OCI-LY1 (cell line): ENCODE measurements around the gene RBMS3.

Source experiments
- H2AFZ ChIP-seq: fragments of 200-600 bp; sonication (generic), shearing (Covaris generic); 2 replicates; pipeline ENCODE4 v1.6.0; 2014; ENCODE audit warnings: antibody characterized with exemption, mild to moderate bottlenecking, low read length
- H3F3A ChIP-seq: fragments of 200-600 bp; sonication (generic), shearing (Covaris generic); 2 replicates; pipeline ENCODE4 v1.6.0; 2014; ENCODE audit warnings: mild to moderate bottlenecking, antibody characterized with exemption, low read length, moderate library complexity; ENCODE audit not compliant: insufficient read depth
- H3K27ac ChIP-seq: fragments of 200-600 bp; sonication (generic); 2 replicates; pipeline ENCODE4 v1.5.1; 2014; ENCODE audit warnings: low read length, mixed run types, mild to moderate bottlenecking, low read depth; ENCODE audit not compliant: poor library complexity, severe bottlenecking
- H3K27me3 ChIP-seq: fragments of 200-600 bp; sonication (generic); 2 replicates; pipeline ENCODE4 v1.6.0; 2014; ENCODE audit warnings: antibody characterized with exemption, mild to moderate bottlenecking, low read length, moderate library complexity; ENCODE audit not compliant: insufficient read depth
- H3K36me3 ChIP-seq: fragments of 200-600 bp; sonication (generic); 2 replicates; pipeline ENCODE4 v1.6.1; 2014; ENCODE audit warnings: mild to moderate bottlenecking, antibody characterized with exemption, low read length, moderate library complexity, mixed read lengths; ENCODE audit not compliant: insufficient read depth
- H3K4me1 ChIP-seq: fragments of 200-600 bp; sonication (generic); 2 replicates; pipeline ENCODE4 v1.5.1; 2014; ENCODE audit warnings: mild to moderate bottlenecking, low read length, moderate library complexity; ENCODE audit not compliant: insufficient read depth, severe bottlenecking
- H3K4me2 ChIP-seq: fragments of 200-600 bp; sonication (generic), shearing (Covaris generic); 2 replicates; pipeline ENCODE4 v1.6.1; 2014; ENCODE audit warnings: low read length
- H3K4me3 ChIP-seq: fragments of 200-600 bp; sonication (generic); 2 replicates; pipeline ENCODE4 v1.5.1; 2014; ENCODE audit warnings: low read length, low read depth, mild to moderate bottlenecking, mixed read lengths; ENCODE audit not compliant: poor library complexity, severe bottlenecking
- H3K79me2 ChIP-seq: fragments of 200-600 bp; shearing (Covaris generic); 2 replicates; pipeline ENCODE4 v1.6.1; 2016; ENCODE audit warnings: mixed run types, low read length, mixed read lengths; ENCODE audit not compliant: insufficient read depth
- H3K9ac ChIP-seq: fragments of 200-600 bp; sonication (generic), shearing (Covaris generic); 2 replicates; pipeline ENCODE4 v1.6.1; 2014; ENCODE audit warnings: mild to moderate bottlenecking, low read length, mixed read lengths
- H3K9me2 ChIP-seq: fragments of 200-600 bp; sonication (generic), shearing (Covaris generic); 2 replicates; pipeline ENCODE4 v1.6.1; 2014; ENCODE audit warnings: low read depth, mild to moderate bottlenecking, low read length, mixed read lengths
- H3K9me3 ChIP-seq: fragments of 200-600 bp; shearing (Covaris generic); 2 replicates; pipeline ENCODE4 v1.6.1; 2014; ENCODE audit warnings: low read length, mixed read lengths
- H4K20me1 ChIP-seq: fragments of 200-600 bp; sonication (generic), shearing (Covaris generic); 2 replicates; pipeline ENCODE4 v1.6.0; 2016; ENCODE audit warnings: mild to moderate bottlenecking, low read length; ENCODE audit not compliant: insufficient read depth
- EZH2 ChIP-seq: fragments of 200-600 bp; sonication (generic), shearing (Covaris generic); IDR thresholded peaks from 2 replicates; pipeline ENCODE4 v1.8.0; 2017; ENCODE audit warnings: borderline replicate concordance, mixed run types, mild to moderate bottlenecking, antibody characterized with exemption, low read length, moderate library complexity, mixed read lengths
- TF ChIP-seq, protein P1 (sequence below): fragments of 200-600 bp; sonication (generic), shearing (Covaris generic); IDR thresholded peaks from 2 replicates; pipeline ENCODE4 v1.5.1; 2017; ENCODE audit warnings: mild to moderate bottlenecking, antibody characterized with exemption, low read length, moderate library complexity, mixed read lengths

RBMS3 gene

DNA sequence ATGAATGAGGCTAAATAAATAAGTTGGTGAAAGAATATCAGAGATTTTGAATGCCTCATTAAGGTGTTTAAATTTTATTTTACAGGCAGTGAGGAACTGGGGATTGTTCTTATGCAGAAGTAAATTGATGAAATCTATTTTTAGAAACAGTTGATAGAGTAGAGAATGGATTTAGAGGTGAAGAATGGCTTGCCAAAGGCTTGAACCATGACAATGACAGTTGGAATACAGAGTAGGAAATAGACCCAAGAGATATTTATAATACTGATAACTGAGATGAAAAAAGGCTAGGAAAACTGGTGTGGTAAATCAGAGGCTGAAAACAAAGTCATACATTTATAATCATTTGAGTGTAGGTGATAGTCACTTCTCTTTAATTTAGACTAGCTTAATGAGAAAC, 39.0 kb upstream of the RBMS3 start:
- Histone ChIP-seq H3K4me1 (peaks cover 40% of the 10 kb centered on the region), H2AFZ (no peak overlapping the region), H4K20me1 (no peaks in the 10 kb centered on the region), H3K4me3 (no peak overlapping the region), H3K9me2 (no peaks in the 10 kb centered on the region), H3K4me2 (no peak overlapping the region), H3F3A (no peaks in the 10 kb centered on the region), H3K9me3 (no peaks in the 10 kb centered on the region), H3K79me2 (no peaks in the 10 kb centered on the region), H3K9ac (no peak overlapping the region), H3K36me3 (no peaks in the 10 kb centered on the region), H3K27me3 (no peaks in the 10 kb centered on the region), H3K27ac (no peak overlapping the region)
- TF ChIP-seq, protein P1, sequence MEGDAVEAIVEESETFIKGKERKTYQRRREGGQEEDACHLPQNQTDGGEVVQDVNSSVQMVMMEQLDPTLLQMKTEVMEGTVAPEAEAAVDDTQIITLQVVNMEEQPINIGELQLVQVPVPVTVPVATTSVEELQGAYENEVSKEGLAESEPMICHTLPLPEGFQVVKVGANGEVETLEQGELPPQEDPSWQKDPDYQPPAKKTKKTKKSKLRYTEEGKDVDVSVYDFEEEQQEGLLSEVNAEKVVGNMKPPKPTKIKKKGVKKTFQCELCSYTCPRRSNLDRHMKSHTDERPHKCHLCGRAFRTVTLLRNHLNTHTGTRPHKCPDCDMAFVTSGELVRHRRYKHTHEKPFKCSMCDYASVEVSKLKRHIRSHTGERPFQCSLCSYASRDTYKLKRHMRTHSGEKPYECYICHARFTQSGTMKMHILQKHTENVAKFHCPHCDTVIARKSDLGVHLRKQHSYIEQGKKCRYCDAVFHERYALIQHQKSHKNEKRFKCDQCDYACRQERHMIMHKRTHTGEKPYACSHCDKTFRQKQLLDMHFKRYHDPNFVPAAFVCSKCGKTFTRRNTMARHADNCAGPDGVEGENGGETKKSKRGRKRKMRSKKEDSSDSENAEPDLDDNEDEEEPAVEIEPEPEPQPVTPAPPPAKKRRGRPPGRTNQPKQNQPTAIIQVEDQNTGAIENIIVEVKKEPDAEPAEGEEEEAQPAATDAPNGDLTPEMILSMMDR, result no peak

DNA sequence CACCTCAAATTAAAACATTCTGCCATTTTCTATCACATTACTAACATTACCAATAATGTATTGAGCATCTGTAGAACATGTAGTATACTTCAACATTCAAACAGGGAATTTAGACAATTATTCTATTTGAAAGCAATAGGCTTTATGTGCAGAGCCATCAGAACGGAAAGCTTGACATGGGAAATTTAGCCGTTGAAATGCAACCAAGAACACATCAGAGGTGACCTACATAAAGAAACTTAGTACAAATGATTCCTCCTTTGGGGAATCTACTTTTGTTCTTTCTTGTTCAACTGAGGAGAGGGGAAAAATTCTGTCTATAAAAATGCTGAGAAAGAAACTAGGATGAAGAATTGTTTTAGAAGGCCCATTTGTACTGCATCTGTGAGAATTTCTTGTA, 38.6 kb upstream of the RBMS3 start:
- H3K9me3 ChIP-seq, result no peaks in the 10 kb centered on the region
- H3K36me3 ChIP-seq, result no peaks in the 10 kb centered on the region
- H3K4me2 ChIP-seq, result no peak overlapping the region
- H3K27ac ChIP-seq, result no peak overlapping the region
- H4K20me1 ChIP-seq, result no peaks in the 10 kb centered on the region
- no peak overlapping the region; the same call in 1 of the 2 replicates for H2AFZ ChIP-seq
- H3K27me3 ChIP-seq, result no peaks in the 10 kb centered on the region
- H3F3A ChIP-seq, result no peaks in the 10 kb centered on the region
- TF ChIP-seq, protein P1, result no peak
- TF ChIP-seq EZH2, result no peak
- H3K79me2 ChIP-seq, result no peaks in the 10 kb centered on the region
- no peak overlapping the region for H3K9ac ChIP-seq
- H3K4me3 ChIP-seq, result no peak overlapping the region
- H3K4me1 ChIP-seq, result peaks cover 44% of the 10 kb centered on the region
- no peaks in the 10 kb centered on the region for H3K9me2 ChIP-seq

DNA sequence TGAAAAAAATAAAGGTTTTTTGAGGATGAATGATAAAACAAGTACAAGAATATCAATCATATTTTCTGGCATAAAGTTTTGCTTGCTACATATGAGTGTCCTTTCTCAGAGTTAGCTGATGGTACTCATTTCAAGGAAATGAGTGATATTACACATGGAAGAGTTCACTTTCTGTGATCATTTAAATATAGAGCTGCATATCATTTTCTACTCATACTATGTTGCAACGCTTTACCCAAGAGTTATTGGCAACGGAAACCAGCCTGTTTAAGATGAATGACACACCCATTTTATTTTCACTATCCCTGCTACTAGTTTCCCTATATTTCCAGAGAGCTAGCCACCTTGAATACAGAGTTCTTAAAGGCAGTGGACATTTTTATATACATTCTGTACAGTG, 35.4 kb upstream of the RBMS3 start:
- Histone ChIP-seq H3K9me3 (no peaks in the 10 kb centered on the region), H3K9ac (no peak overlapping the region), H2AFZ (no peak overlapping the region), H3K27ac (no peak overlapping the region), H3K4me2 (no peak overlapping the region), H3K4me3 (no peak overlapping the region), H3K4me1 (peaks cover 32% of the 10 kb centered on the region), H3K79me2 (no peaks in the 10 kb centered on the region), H3K27me3 (no peaks in the 10 kb centered on the region), H4K20me1 (no peaks in the 10 kb centered on the region), H3K36me3 (no peaks in the 10 kb centered on the region), H3K9me2 (no peaks in the 10 kb centered on the region), H3F3A (no peaks in the 10 kb centered on the region)
- TF ChIP-seq EZH2, result no peak
- TF ChIP-seq, protein P1, result no peak
